NCI-H524 (cell line): ENCODE data around the gene PLCB1.

Source experiments
- DNase-seq, 2 experiments: peaks; one replicate each; lab custom pipeline; 2025; lab: John Stamatoyannopoulos, UW

PLCB1 gene

DNA sequence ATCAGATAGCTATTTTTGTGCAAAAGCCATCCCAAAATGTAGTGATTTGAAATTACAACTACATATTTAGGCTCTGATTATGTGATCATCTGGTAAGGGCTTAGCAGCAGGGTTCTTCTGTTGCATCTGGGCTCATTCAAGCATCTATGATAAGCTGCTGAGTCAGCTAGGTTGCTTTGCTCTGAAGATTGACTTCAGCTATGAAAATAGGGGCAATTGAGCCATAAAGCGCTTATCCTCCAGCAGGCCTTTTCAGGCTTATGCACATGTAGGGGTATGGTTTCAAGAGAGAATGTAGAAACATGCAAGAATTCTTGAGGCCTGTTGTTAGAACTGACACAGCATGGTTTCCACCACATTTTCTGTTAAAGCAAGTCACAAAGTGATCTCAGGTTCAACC is 114.1 kb downstream of the PLCB1 start:
- DNase-seq, result peak in 1 of 2 experiments; percentile 12

DNA sequence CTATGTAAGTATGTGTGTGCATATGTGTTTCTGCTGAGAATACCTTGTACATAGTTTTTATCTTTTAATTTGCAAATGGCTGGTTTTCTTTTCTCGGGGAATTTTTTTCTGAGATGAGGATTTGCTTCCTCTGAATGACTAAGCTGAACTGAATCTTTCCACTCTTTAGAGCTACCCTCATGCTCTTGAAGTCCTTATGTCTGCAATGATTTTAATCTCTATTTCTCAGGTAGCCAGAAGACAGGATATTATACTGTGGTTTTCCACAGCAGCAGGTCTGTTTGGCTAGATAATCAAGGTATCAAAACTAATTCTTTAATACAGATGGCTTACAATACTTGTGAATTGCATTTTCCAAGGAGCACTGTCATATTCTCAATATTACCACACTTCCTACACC is 114.7 kb downstream of the PLCB1 start:
- DNase-seq, result no peak

DNA sequence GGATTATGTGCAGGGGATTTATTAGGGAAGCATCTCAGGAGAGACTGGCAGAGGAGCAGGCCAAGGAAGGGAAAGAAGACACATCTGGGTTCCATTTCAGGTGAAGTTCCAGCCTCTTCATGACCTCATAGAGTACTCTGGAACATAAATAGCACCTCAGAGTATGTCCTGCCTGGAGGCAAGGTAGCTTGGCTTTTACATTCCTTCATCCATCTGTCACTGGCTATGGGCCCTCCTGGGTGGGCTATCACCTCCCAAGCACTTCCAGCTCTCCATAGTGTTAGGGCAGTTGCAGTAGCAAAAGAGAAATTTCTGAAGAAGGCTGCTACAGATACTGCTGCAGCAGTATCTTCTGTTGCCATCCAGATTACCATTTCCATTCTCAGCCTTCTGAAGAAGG is 116.0 kb downstream of the PLCB1 start:
- DNase-seq, result no peak

DNA sequence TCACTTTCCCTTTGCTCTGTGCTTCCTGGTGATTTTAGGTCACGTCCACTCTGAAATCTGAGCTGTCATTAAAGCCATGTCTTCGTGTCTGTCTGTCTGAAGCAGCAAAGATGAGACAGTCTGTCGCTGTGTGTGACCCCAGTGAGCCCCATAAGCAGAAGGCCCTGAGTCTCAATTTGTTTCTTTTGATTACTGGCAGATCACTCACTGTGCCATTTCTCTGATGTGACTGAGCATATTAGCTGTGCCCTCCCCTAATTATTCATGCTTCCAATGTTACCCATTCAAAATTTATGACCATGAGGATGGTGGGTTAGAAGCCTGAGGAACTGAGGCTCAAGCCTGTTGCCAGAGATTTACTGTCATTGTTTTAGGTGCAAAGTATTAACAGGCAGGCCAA is 117.6 kb downstream of the PLCB1 start:
- no peak for DNase-seq

DNA sequence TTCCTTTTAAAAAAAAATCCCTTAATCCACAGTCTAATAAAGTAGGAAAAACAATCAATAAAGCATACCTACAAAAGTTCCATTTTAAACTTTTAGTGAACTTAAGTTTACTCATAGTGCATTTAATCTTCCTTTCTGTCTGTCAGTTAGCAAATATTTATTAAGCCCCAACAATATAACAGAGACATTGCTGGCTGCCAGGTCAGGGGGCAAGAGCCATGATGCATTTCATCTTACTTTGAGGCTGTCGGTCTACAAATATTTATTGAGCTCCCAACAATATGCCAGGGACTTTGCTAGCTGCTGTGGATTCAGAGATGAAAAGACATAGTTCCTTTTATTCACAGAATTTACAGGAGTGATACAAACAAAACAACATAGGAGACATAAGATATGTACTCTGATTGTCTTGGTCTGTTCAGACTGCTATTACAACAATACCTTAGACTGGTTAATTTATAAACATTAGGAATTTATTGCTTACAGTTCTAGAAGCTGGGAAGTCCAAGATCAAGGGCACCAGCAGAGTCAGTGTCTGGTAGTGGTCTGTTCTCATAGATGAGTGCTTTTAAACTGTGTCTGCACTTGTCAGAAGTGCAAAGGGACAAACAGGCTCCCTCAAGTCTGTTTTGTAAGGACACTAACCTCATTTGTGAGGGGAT is 118.6 kb downstream of the PLCB1 start:
- DNase-seq, result no peak

DNA sequence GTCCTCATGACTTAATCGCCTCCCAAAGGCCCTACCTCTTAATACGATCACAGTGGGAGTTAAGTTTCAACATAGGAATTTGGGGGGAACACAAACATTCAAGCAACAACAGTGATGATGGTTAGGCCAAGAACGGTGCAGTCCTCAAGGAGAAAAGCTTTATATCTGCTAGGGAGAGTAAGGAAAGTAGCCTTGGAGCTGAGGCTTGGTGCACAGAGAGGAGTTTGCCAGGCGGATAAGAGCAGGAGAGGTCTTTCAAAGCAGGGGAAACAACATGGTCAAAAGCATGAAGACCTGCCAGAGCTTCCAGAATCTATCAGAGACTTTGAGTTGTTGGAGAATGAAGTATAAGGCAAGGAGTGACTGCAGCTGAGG is 119.1 kb downstream of the PLCB1 start:
- DNase-seq, result no peak

DNA sequence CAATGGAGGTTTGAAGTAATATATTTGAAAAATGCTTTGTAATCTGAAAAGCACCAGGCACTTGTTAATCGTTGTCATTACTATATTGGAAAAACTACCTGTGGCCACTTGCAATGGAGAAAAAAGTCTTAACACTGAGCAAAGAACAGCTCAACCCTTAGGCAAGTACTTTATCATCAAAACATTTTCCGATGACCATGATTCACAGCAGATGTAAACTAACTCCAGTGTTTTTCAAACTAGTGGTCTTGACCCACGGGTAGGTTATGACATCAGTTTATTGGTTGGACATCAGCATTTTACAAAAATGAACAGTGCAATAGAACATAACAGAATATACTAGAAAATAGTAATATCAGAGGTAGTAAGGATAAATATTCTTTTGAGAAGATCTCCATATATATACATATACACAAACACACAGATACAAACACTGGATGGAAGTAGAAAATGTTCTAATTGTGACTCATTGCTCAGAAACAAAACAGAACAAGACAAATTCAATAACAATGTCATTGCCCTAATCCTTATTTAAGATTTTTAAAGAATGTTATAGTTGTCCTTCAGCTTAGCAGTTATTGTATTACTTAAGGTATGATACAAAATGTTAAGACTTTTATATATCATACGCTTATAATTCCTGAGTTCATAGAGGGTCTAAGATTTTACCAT is 123.0 kb downstream of the PLCB1 start:
- no peak for DNase-seq

DNA sequence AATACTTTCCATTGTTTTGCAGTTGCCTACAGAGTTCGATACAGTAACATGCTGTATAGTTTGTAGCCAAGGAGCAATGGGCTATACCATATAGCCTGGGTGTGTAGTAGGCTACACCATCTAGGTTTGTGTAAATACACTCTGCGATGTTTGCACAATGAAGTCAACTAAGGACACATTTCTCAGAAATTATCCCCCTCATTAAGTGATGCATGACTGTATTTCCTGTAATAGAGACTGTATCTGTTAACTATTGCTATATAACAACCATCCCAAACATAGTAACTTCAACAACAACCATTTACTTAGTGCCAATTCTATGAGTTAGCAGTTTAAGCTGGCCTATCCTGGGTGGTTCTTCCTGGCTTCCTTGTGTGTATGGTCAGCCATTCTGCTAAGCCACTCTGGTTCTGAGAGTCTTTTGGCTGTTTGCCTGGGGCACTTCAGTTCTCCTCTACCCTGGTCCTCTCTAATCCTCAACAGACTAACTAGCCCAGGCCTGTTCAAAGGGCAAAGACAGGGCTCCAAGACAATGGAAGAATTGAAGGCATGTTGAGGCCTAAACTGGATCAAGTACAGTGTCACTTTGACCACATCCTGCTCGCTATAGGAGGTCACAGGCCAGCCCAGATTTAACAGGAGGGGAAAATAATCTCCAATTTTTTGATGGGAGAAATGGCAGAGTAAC is 124.0 kb downstream of the PLCB1 start:
- DNase-seq, result peak; percentile 88

DNA sequence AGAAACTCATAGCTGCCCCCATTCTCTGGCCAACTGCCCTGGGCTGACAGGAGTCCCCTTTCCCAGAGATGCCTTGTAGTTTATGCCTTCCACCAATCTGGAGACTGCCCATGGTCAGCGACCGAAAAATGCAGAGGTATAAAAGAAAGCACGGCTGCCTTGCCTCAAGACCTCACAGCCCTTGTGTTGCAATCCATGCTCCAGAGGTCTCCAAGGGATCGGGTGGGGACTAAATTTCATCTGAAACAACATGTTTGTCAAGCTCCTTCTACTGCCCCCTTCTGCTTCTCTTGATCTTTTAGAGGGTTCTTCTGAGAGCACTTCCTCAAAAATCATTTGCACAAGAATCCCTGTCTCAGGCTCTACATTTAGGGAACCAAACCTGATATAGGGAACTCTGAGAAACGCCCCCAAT is 128.8 kb downstream of the PLCB1 start:
- no peak for DNase-seq

DNA sequence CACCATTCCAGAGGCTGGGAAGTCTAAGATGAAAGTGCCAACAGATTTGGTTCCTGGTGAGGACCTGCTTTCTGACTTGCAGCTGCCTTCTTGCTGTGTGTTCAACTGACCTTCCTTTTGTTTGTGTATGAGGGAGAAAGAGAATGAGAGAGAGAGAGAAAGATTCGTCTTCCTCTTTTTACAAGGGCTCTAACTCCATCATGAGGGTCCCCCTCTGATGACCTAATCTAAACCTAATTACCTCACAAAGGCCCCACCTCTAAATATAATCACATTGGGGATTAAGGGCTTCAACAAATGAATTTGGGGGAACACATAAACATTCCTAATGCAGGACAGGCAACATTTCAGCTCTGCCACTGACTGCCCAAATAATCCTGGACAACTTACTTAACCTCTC is 130.7 kb downstream of the PLCB1 start:
- DNase-seq, result no peak

DNA sequence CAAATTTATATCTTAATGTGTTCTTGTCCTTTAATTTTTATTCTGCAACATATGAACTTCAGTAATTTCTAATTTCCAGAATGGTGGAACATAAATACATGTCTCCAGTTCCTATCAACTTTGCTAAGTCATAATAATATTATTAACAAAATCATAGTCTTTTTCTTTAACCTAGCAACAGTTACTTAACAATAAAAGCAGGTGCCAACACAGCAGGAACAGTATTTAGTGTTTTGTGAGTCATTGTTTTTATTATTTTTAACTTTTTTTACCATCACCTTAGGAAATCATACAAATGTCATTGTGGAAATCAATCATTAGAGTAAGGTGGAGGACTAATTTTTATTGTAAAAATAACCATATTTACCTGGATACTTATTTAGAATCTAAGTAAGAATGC is 133.5 kb downstream of the PLCB1 start:
- no peak for DNase-seq

DNA sequence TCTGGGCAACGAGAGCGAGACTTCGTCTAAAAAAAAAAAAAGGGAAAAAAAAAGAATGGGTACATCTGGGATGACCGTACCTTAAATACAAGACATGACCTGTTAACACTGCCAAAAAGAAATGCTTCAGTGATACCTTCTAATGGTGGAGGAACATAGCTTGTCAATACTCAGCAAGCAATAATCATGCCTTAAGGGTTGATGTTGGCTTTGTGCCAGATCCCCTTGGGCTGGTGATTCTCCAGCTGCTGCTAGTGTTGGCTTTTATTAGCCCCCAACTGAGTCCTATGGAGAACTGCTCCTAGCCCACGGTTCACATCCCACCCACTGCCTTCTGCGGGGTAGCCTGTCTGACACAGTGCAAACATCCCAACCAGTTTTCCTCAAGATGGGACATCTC is 134.9 kb downstream of the PLCB1 start:
- peak; percentile 24 to 54 for DNase-seq

DNA sequence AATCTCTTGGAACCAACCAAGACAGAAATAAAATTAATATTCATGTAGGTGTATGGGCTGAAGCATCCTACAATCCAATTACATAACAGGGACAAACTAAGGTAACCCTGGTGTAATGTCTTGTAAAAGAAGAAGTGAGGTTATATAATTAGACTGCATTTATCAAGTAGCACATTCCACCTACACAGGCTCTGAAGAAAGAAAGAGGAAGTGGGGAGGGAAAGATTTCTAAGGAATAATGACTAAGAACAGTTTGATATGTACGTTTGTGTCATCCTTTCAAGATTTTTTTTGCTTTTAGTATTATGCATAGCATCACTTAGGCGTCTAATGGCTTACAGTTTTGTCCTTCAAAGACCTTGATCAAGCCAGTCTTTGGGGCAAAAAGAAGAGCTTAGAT is 139.7 kb downstream of the PLCB1 start:
- DNase-seq, result no peak

DNA sequence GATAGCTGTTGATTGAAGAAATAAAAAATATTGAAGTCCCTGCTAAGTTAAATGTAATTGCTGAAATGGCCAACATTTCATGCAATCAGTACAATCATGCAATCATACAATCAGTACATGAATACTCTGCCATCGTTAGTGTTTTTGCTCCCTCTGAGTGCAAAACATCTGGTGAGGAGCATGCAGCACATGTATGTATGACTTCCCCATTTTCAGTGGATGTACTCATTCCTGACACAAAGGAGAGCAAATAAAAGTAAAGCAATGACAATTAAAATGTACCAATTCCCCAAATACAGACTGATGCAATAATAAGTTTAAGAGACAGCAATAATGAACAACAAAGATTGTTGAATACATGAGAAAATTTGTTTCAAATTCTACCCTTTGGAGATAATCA is 140.7 kb downstream of the PLCB1 start:
- DNase-seq, result no peak

DNA sequence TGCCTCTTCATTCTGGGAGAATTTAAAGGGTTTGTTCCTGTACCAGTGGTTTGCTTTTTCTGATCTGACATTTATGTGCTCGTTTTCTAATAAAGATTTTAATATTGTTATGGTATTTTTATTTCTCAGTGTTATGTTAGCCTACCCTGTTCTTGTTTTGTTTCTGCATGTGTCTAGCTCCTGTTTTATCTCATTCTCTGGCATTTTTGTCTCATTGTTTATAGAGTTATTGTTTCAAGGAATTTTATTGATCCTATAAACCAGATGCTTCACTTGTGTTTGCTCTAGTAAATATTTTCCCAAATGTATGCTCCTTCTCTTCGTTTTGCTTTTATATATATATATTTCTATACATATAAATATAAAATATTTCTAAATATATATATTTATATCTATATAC is 152.8 kb downstream of the PLCB1 start:
- DNase-seq, result no peak

DNA sequence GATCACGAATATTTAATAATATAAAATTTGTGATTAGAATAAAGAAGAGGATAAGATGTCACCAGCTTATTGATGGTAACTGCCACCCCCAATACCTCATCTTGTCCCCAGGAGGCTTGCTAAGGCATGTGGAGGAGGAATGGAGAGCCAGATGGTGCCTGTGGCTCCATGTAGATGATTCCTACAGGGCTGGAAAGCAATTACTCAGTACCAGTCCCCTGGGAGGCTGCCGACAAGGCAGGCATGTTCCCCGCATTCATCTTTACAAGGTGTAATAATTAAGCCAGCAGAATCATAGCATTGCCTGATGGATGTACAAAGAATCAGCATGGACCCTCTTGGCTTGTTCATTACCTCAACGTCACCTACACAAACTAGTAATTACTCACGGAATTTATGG is 155.3 kb downstream of the PLCB1 start:
- DNase-seq, result peak; percentile 94 to 98

DNA sequence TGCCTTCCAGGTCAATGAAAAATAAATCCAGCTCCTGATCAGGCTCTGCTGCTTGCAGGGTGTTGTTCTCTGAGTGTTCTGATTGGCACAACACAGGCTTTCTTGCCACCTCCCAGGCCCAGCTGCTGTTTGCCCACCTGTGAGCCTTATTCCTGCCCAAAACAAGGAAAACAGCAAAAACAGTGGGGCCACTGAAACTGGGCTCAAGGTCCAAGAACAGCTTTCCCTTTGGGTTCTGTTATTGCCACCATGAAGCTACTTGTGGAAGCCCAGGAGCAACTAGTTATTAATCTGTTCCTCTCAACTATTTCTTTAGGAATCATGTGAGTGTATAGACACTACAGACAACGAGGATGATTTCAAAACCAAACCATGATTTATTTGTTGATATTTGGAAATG is 159.1 kb downstream of the PLCB1 start:
- no peak for DNase-seq

DNA sequence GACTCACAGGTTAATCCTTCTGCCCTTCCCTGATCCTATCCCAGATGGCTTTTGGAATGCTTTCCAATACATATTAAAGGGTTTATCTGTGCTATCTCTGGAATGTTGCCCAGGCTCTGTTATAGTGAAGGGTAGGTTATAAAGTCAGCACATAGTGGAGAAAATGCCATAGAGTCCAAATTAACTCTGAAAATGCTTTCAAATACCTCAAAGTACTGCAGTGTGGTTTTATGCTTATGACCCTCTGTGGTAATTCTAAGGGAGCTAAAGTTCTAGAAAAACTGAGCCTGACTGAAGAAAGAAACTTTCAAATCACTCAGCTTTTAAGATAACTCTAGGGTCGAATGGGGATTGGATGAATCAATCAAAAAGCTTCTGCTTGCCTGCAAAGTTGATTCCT is 159.8 kb downstream of the PLCB1 start:
- peak in 1 of 2 experiments; percentile 26 for DNase-seq

DNA sequence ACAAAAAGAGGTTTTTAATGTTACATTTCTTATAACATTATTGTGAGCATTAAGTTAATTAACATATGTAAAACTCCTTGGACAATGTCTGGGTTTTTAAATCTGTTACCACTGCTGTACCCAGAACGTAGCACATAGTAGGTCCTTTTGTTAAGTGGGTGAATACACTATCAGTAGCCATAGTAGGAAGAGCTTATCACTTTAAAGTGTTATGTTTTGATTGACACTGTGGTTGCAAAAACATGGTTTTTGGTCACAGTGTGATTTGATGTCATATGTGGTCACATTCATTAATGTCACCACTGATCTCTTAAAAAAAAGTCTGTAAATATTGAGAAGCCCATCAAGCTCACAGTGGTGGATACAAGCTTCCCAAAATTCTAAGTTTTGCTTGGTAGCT is 160.7 kb downstream of the PLCB1 start:
- DNase-seq, result no peak

DNA sequence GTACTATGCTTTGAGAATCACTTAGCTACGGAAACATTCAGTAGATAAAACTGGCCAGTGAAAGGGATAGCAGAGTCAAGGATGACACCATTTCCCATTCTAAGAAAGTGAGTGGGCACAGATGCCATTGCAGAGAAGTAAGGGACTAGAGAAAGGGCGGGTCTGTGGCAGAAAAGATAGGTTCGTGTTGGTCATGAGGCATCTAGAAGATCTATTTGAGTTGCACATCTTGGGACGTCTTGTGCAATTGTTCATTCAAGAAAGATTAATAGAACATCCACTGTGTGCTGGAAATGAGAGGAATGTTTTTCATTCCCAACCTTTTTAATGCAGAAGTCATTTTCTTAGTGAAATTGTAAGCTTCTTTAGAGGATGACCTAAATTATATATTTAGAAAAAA is 161.7 kb downstream of the PLCB1 start:
- DNase-seq, result no peak

DNA sequence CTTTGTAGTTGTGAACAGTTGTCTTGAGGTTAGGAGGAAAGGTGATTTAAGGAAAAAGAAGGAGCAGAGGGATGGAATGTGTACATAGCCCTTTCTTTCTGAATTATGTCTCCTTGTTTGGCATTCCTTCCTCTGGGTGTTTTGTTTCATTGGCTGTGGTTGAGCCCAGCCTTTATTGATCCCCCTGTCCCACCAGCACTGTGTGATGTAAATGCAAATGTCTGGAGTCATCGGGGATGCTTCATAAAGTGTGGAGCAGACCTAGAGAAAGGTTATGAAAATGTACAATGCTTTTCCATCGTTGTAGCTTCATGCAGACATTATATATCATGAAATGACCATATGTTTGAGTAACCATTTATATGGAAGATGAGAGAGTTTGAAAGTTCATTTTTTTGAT is 164.5 kb downstream of the PLCB1 start:
- DNase-seq, result no peak

DNA sequence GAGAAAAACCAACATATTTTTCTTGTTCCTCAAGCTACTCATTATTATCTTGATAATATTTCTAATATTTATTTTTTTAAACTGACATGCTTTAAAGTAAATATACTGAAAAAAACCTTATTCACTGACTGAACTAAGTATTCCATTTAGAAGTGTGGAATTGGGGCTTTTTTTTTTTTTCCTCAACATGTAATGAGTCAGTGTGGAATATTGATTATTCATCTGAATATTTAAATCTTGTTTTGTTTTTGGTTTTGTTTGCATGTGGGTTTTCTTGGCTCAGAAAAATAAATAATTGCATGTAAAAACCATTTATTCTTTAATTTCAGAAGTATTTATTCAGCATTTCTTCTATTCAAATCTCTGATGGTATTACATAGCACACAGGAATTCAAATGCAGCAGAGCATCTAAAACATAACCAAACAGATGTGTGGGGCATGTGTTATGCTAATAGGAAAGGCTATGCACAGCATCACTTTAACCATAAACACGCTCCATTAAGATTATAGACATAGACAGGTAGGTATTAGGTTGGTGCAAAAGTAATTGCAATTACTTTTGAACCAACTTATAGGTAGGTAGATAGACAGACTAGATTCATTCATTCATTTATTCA is 166.5 kb downstream of the PLCB1 start:
- peak in 1 of 2 experiments; percentile 9 for DNase-seq

DNA sequence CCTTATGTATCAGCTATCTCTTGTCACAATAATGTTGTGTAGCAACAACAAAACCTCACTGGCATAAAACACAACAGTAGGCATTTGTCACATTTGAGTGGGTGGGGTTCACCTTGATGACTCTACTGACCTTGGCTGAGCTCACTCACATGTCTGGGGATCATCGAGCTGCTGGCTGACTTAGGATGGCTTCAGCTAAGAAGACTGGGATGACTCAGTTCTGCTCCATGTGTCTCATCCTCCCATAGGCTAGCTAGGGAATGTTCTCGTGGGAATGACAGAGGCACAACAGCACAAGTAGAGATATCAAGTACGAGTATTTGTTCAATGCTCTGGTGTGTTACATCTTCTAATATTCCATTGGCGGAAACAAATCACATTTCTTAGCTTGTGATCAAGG is 167.9 kb downstream of the PLCB1 start:
- DNase-seq, result no peak
